Right atrium auricular region (tissue), 2 donors: ENCODE measurements around the gene RIOX2. TPM values are rescaled to one million over a fixed set of nuclear protein-coding genes. Genes with fewer than 3 reads are reported as not detected.

Experiments used
- DNase-seq: peaks from one replicate; pipeline ENCODE4 v3.0.0-alpha.2; 2019; ENCODE audit warnings: low spot score
- H3K27ac ChIP-seq, 2 donors: fragments of 200-600 bp; sonication (generic); 1 replicate in 1 of 2; 2 replicates in 1 of 2; pipeline ENCODE4 v1.5.1; 2016 to 2019
- H3K27me3 ChIP-seq, 2 donors: fragments of 200-600 bp; sonication (generic); one replicate each; pipeline versions ENCODE4 v1.5.1 to v1.6.0; 2017 to 2019
- H3K36me3 ChIP-seq: fragments of 200-600 bp; sonication (generic); one replicate; pipeline ENCODE4 v1.5.1; 2016
- H3K4me1 ChIP-seq, 2 donors: fragments of 200-600 bp; sonication (generic); one replicate each; pipeline versions ENCODE4 v1.5.1 to v1.6.0; 2017 to 2019
- H3K4me3 ChIP-seq, 2 donors: fragments of 200-600 bp; sonication (generic); 1 replicate in 1 of 2; 2 replicates in 1 of 2; pipeline ENCODE4 v1.5.1; 2017 to 2019; ENCODE audit warnings: mild to moderate bottlenecking in 1 of 2, moderate library complexity in 1 of 2
- H3K9me3 ChIP-seq, 2 donors: fragments of 200-600 bp; sonication (generic); one replicate each; pipeline ENCODE4 v1.5.1; 2019
- CTCF ChIP-seq, 2 donors: fragments of 200-600 bp; sonication (generic); IDR thresholded peaks; one replicate each; pipeline ENCODE4 v1.5.1; 2019; ENCODE audit warnings: antibody characterized with exemption in 2 of 2
- total RNA-seq, 2 donors: library from RNA; depleted of rRNA; stranded (reverse); fragments of >200 nt; gene quantifications; one replicate each; pipeline ENCODE4 v1.1.0, GENCODE V29; 2016

RIOX2 gene
- total RNA-seq, 2 donors from 2014 or later = 9.5 to 13.6 TPM

- Histone ChIP-seq H3K9me3 (no peaks in the 10 kb centered on the region), H3K4me3 (no peak overlapping the region), H3K27me3 (no peaks in the 10 kb centered on the region), H3K36me3 (no peaks in the 10 kb centered on the region), H3K4me1 (no peaks in the 10 kb centered on the region), H3K27ac (no peak overlapping the region)
- TF ChIP-seq CTCF (IDR thresholded peaks at IDR 0.05) = no peak
- DNase-seq = no peak
Observed at GRCh38 chr3:98003306-98003969, 31.2 kb upstream of the RIOX2 start.

GRCh38 chr3:98002717-98003116 is 30.5 kb upstream of the RIOX2 start:
- Histone ChIP-seq H3K27ac (no peak overlapping the region), H3K4me1 (no peaks in the 10 kb centered on the region), H3K27me3 (no peaks in the 10 kb centered on the region), H3K9me3 (no peaks in the 10 kb centered on the region), H3K4me3 (no peak overlapping the region), H3K36me3 (no peaks in the 10 kb centered on the region)
- TF ChIP-seq CTCF (IDR thresholded peaks at IDR 0.05) = no peak
- no peak for DNase-seq

- no peaks in the 10 kb centered on the region for H3K27me3 ChIP-seq
- H3K4me1 ChIP-seq = no peaks in the 10 kb centered on the region
- no peaks in the 10 kb centered on the region for H3K9me3 ChIP-seq
- TF ChIP-seq CTCF (IDR thresholded peaks at IDR 0.05) = no peak
- H3K4me3 ChIP-seq = no peak overlapping the region
- H3K36me3 ChIP-seq = no peaks in the 10 kb centered on the region
- no peak for DNase-seq
- H3K27ac ChIP-seq = no peak overlapping the region
Observed at GRCh38 chr3:97999994-98000393, 27.8 kb upstream of the RIOX2 start.

GRCh38 chr3:97999103-97999502 is 26.9 kb upstream of the RIOX2 start:
- H3K9me3 ChIP-seq = no peaks in the 10 kb centered on the region
- no peaks in the 10 kb centered on the region for H3K4me1 ChIP-seq
- DNase-seq = no peak
- no peaks in the 10 kb centered on the region for H3K36me3 ChIP-seq
- no peak overlapping the region for H3K27ac ChIP-seq
- H3K4me3 ChIP-seq = no peak overlapping the region
- TF ChIP-seq CTCF (IDR thresholded peaks at IDR 0.05) = no peak
- no peaks in the 10 kb centered on the region for H3K27me3 ChIP-seq

GRCh38 chr3:97996988-97997387 is 24.8 kb upstream of the RIOX2 start:
- no peak for TF ChIP-seq CTCF (IDR thresholded peaks at IDR 0.05)
- no peaks in the 10 kb centered on the region for H3K9me3 ChIP-seq
- no peak overlapping the region for H3K4me3 ChIP-seq
- H3K4me1 ChIP-seq = no peaks in the 10 kb centered on the region
- H3K27ac ChIP-seq = no peak overlapping the region
- H3K27me3 ChIP-seq = no peaks in the 10 kb centered on the region
- DNase-seq = no peak
- H3K36me3 ChIP-seq = no peaks in the 10 kb centered on the region

GRCh38 chr3:97994328-97994945 is 22.2 kb upstream of the RIOX2 start:
- no peaks in the 10 kb centered on the region for H3K27me3 ChIP-seq
- no peaks in the 10 kb centered on the region for H3K9me3 ChIP-seq
- H3K36me3 ChIP-seq = no peaks in the 10 kb centered on the region
- H3K4me3 ChIP-seq = no peak overlapping the region
- H3K4me1 ChIP-seq = no peaks in the 10 kb centered on the region
- H3K27ac ChIP-seq = no peak overlapping the region
- DNase-seq = no peak
- TF ChIP-seq CTCF (IDR thresholded peaks at IDR 0.05) = no peak
